DMS153 (cell line): ENCODE data around the gene DMAP1.
A peak's percentile ranks its signal among the peaks of the same experiment; 100 is the strongest.

Experiments
- DNase-seq: peaks from one replicate; lab custom pipeline; 2025; lab: John Stamatoyannopoulos, UW

The DMAP1 gene

DNA sequence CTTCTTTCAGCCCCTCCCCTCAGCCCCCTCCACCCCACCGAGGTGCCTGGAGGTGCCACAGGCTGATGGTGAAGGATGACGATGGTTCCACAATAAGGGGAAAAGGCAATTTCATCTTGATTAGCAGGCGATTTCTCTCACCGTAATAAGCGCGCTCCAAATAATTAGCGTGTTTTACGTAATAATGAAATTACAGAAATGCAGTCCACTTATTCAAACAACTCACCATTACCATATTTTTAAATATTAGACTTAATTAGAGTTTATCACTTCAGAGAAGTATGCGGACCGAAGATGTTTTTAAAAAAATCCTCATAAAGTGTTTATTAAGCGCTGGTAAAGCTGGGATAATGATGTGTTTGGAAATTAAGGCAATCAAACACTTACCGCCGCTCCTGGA is 14.9 kb downstream of the DMAP1 start:
- DNase-seq = no peak

DNA sequence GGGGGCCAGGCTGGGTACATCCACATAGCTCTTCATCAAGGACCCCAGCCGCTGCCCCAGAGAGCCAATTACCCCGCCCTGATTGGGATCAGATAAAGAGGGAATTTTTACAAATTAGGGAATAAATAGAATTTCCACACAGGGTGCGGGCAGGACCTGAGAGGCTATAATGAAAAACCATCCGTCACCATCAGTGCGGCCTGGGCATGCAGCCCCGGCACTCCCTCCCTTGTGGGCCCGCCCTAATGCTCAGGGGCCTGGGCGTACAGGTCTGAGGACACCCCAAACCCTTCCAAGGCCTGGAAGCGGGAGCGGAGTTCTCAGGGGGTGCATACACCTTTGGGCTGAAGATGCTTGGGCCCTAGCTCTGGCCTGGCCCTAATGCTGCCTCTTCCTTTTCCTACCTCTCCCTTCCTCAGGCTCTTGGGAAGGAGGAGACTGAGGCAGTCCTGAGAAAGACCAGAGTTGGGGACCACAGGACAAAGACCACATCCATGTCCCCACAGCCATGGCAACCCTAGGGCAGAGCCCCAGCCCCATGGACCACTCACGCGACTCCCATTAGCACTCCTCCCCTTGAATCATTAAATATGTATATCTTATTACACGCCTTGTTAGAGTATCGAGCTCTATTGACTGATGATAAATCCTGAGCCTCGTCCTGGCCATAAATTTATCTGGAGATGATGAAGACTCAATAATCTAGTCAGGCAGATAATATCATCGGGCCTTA is 16.3 kb downstream of the DMAP1 start:
- no peak for DNase-seq

DNA sequence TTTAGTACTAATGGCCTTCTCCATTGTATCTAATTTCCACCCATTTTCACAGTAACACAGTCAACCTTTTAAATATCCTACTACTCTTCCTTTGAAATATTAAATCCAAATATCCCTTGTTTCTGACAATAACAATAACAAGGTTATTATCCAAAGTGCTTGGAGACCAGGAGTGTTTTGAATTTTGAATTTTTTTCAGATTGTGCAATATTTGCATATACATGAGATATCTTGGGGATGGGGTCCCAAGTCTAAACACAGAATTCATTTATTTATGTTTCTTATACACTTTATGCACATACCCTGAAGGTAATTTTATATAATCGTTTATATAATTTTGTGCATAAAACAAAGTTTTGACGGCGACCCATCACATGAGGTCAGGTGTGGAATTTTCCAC is 17.5 kb downstream of the DMAP1 start:
- no peak for DNase-seq

DNA sequence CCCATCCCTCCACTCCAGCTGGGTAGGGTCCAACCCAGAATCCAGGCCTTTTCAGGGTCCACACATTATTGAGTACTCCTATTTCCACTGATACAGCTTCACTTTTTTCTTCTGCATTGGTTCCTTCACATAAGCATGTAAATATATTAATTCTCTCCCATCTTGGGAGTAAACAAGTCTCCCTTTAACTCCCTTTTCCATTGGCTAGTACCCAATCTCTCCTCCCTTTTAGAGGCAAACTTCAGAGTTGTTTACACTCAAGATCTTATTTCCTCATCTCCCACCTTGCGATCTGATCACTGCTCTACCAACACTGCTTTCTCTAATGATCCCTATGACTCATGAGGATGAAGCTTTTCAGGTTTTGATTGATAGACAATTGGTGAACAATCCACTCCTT is 20.3 kb downstream of the DMAP1 start:
- DNase-seq = no peak

DNA sequence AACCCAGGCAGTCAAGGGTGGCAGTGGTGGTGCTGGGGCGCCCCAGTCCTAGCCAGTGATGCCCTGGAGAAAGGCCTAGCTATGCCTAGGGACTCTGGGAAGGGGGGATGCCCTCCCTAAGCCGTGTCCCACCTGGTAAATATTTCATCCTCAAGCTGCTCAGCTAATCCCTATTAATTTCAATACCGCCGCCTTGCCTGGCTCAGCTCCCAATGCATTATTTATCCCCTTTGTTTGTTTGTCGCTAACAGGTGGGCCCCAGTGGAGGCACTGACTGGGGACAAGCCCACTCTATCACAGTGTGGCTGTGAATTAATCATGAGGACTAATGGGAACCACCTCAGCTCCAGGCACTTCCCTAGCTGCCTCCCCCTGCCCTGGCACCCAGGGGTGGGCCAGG is 22.5 kb downstream of the DMAP1 start:
- DNase-seq = no peak

DNA sequence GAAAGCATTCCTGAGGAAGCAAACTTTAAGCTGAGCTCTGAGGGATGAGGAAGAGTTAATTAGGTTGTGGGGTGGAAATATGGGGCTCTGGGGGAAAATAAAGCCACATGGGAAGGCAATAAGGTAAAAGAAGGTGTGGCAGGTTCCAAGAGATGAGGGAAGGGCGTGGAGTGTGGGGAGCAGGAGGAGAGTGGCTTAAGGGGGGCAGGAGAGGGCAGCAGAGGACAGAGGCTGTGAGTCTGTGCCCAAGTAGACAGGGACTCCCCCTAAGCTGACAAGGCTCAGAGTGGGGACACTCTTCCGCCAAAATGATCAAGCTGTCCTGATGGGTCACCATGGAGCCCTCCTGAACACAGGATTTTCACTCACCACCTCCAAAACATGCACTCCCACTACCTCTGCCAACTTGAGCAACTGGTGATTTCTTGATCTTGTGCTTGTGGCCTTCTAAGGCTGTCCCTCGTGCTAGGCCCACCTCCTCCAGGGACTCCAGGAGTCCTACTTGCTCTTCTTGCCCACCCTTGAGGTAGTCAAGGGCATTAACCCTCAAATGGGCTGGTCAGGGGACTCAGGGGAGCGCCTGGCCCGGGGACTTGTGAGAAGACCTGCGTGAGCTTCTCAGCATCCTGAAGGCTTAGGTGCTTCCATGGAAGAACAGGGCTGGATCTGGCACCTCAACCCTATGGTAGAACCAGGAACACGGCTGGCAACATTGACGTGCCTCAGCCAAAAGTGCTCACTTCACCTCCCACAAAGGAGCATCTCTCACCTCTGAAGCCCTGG is 23.4 kb downstream of the DMAP1 start:
- no peak for DNase-seq

DNA sequence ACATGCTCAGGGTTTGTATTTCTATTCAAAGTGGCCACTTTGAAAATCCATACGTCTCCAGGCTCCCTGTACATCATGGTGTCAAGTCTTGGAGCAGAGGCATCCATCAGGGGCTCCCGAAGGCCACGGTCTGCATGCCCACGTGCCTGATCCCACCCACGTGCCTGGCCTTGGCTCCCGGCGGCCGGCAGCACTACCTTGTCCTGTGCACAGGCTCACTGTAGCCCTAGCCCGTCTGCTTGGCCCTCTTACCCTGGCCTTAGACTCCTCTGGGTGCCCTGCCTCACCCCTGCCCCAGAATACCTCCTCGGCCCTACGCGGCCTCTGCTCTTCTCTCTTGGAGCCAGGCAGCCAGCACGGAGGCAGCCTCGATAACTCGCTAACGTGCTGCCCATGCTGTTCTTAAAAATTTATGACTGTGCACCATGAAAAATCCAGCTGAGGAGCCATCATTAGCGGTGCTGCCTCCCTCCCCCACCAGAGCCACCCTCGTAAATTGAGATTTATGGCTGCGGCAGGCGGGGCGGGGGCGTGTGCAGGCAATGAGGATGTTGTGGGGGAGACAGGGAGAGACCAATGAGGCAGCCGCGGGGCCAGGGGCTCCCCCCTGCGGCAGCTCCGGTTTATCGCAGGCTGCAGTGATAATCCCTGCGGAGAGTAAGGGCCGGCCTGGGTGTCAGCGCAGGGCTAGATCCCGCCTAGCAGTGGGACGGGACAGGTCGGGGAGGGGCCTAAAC is 24.6 kb downstream of the DMAP1 start:
- peak; percentile 76 for DNase-seq

DNA sequence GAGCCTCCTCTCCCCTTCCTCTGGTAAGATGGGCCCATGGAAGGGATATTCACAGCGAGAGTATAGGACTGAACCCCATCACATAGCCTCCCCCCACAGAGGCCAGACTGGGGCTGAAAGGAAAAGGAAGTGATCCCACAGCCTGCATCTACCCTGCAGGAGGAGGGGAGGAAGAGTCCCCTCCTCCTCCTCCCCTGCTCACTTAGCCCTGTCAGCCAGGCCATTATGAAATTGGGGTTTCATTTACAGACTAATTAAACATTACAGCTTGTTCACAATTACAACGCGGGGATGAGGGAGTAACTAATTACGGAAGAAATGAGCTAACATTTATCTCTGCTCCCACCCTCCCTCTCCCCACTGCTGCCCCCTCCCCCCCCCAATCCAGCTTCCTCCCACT is 25.4 kb downstream of the DMAP1 start:
- no peak for DNase-seq

DNA sequence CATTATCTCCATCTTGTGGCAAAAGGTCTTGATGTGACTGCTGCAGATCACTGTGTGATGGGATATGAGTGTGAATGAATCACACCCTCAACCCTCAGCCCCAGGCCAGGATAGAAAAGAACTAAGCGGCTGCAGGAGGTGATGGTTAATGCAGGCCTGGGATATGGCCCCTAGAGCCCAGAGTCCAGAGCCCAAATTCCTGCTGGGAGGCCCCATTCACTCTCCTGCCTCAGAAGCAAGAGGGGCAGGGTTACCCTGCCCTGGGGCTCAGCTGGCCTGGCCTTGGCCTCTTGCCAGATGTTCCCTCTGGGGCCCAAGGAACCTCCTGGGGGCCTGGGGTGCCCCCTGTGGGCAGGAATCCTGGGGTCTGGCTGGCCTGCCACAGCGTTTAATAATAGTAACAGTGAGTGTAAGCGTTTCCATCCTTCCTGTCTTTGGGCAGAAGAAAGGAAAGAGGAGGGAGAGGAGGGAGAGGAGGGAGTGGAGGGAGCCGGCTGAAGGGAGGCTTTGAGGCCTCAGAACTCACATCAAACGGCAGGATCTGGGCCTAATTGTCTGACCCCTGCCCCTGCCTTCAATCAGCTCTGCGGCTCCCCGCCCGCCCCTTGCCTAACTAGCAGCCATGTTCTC is 26.2 kb downstream of the DMAP1 start:
- no peak for DNase-seq

DNA sequence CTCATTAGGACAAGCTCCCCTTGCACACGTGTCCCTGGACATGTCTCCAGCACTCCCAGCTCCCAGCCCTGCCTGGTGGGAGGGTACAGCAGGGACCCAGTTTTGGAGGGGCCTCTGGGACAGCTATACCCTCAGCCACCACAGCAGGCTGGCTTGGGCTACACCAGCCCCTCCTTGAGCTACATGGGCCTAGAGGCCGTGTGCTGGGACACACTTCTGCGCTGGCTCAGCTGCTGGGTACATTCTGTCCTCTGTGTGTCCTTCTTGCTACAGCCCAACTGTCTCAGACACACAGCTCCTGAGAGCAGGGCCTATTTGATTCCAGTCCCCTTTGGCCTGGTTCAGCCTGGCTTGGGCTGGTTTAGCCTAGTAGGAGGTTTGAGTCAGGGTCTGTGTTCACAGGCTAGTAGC is 26.7 kb downstream of the DMAP1 start:
- no peak for DNase-seq

DNA sequence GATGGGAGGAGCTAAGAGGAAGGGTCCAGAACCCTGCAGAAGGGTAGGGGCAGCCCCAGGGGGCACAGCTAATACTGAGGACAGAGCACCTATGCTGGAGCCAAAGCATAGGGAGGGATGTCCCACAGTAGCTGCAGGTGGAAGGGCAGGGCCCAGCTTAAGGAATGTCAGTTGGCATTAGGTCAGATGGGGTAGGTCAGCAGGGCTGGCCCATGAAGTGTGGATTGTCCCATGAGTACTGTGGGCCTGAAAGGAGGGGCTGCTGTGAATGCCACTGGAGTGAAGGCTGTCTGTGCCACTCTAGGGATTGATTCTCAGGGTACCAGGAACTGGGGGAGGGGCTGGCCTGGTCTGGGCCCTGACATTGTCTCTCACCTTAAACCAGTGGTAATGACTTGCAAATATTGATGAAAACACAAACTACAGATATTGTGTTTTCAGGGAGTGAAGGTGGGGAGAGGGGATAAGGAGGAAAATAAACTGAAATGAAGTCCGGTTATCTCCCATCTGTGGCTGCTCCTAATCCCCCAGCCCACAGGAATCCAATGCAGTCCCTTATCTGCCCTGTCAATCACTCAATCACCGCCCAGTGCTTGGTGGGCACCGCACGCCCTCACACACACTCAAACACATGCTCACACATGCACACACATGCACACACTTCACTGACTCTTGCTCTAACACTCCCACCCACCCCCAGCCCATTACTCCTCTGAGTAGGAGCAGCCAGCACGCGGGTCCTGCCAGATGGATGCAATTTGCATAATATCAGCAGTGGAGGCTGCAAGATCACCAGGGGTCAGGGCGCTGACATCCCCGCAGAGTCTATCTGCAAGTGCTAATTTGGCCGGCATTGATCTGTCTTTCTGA is 27.8 kb downstream of the DMAP1 start:
- no peak for DNase-seq

DNA sequence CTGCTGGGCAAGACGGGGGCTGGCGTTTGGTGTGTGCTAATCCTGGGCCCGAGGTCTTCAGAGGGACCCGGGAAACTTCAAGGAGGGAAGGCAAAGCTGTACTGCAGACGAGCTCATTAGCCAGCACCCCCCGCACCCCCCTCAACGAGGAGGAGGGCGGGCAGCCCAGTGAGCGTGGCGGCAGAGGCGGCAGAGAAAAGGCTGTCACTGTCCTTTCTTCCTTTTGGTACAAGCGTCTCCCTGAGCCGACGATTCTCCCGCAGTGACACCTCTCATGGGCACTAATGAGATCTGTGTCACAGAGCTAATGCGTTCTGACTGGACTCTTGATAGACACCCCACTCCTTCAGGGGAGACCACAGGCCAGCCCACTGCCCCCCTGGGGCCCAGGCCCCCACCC is 29.5 kb downstream of the DMAP1 start:
- no peak for DNase-seq

DNA sequence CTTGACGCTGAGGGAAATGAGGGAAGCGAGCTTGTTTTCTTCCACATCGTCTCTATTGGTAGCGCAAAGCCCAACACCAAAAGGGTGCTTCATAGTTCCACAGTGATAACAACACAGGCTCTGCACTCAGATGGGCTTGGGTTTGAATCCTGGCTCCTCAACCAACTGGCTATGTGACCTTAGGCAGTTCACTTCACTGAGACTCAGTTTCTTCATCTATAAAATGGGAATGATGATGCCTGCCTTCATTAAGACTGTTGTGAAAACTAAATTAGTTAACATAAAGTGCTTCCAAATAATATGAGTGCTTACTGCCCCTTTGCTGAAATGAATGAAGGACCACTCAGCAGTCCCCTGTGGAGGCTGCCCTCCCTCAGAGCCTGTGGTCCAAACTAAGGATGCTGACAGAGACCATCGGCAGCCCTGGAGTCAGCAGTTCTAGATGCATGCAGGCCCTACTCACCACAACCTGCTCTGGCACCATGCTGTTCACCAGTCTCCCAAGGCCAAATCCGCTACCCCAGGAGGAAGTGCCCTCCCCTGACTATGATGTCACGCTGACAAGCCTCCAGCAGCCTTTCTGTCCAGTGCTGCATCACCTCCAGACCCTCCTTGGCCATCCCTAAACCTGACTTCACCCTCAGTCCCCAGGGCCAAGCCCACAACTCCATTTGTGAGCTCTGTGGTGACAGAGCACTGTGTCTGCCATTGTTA is 30.7 kb downstream of the DMAP1 start:
- no peak for DNase-seq

DNA sequence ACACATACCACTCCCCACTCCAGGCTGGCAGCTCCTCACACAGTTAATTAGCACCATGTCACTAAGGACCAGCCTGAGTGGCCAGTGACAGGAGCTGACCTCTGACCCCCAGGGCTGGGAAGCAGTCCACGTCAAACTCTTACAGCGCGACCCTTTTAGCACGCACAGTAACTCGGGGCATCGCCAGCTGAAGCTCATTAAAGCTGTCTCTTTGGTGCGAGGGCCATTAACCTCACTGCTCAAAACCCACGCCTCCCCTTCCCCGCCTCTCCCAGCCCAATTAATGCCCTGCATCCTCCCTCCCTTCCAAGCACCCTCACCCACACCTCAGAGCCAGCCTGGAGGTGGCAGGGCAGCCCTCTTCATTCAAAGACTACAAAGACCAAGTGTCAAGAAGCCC is 31.7 kb downstream of the DMAP1 start:
- no peak for DNase-seq

DNA sequence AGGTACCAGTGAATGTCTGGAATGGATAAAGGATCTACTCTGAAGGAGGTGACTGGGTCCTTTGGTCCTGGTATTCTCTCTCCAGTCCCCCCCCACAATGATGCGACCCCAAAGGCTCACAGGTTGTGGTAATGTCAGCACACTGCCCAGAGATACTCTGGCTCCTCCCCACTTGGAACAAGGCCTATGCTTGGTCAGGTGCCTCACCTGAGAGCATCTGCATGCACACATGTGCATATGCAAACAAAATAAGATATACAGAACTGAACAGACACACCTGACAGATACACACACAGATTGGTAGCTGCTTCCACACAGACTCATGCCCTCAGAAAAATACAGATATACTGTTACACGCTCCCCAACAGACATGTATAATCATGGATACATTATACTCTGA is 33.5 kb downstream of the DMAP1 start:
- peak; percentile 29 for DNase-seq

DNA sequence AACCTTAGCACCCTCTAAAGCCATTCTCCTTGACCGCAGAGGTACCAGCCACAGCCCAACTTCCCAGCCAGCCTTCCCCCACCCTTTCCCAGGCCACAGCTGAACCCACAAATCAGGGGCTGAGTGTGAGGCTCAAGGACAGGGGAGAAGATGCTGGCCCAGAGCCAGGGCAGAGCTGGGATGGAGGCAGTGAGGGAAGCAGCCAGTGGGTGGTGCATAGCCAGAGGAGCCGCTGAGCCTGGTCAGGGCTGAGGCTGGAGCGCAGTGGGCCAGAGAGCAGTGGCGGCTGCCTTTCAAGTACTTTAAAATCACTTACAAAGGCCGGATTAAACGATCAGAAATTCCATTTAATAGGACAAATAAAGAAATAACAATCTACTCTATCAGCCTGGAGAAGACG is 36.3 kb downstream of the DMAP1 start:
- DNase-seq = peak; percentile 67

DNA sequence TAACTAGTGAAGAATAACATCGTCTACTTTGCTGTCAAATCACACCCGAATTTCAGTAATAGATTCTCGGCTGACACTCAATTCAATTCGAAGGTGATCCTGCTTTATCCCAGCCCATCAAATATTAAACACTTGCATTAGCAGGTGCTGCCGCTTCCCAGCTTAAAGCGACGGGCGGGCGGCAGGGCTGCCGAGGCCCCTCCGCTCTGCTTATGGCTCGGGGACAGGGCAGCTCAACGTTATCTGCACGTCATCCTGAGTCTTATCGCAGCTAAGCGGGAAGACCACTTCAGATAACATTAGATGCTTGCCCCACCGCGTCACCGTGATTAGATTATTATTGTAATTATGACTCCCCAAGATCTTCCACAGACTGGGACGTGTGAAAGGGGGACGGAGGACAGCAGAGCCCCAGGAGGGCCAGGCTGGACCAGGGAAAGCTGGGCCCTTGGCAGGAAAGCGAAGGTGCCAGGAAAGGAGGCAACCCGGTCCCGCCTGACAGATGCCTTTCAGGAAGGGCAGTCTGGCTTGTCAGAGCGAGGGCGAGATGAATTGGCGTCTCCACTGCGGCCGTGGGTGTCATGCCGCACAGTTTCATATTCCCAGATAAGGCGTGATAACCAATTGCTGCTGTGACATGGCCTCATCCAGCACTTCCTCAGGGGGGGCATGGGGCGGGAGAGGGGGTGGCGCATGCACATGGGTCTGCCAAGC is 37.0 kb downstream of the DMAP1 start:
- DNase-seq = no peak

DNA sequence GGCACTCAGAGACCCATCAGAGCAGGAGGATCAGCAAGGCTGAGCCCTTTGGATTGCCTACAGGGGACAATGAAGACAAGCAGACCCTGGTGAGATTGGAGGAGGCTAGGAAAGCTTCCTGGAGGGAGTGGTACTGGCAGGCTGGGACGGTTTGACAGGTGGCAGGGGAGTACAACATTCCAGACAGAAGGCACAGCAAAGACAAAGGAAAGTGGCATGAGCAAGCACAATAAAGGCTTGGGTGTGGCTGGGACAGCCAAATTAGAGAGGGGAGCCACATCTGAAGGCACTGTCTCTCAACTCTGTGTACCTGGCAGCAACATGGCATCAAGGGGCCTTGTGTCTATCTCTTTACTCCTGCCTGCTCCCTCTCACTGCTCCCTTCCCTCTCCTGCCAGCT is 38.2 kb downstream of the DMAP1 start:
- DNase-seq = no peak

DNA sequence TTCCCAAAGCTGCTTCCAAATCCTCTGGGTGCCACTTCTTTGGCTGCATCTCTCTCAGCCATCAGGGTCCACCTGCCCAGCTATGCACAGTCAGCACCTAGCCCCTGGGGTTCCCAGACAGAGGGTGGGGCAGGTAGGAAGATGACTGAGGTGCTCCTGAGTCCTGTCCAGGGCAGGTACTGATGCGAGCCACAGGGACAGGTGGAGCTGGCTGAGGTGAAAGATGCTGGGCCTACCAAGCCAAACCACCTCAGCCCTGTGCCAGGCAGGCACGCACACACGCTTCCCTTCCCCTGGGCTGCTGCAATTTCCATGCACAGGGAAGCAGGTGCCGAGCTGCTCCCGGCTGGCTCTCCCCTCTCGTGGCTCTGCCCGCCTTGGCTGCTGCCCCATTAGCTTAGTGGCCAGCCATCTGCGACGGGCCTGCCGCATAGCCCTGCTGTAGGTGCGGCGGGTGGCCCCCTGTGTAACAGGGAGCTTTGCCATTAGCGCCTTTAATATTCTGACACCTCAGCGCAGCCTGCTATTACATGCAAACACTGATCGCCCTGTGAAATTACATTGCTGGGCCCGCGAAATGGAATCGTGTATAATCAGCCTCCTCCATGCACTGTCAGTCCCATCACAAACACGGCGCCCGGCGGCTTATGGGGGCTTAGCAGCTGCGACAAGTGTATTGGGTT is 38.9 kb downstream of the DMAP1 start:
- DNase-seq = no peak
